MM.1S (cell line): ENCODE results near the gene CPN2.

Source experiments
- DNase-seq: peaks from one replicate; pipeline ENCODE4 v3.0.0-alpha.2; 2015
- H2AFZ ChIP-seq: fragments of 300-600 bp; sonication (generic); 2 replicates; pipeline ENCODE4 v1.6.0; 2016; ENCODE audit warnings: antibody characterized with exemption, low read length
- H3F3A ChIP-seq: fragments of 300-600 bp; sonication (generic); 2 replicates; pipeline ENCODE4 v1.6.1; 2016; ENCODE audit warnings: mild to moderate bottlenecking, antibody characterized with exemption, low read length, moderate library complexity, mixed read lengths; ENCODE audit not compliant: insufficient read depth
- H3K27ac ChIP-seq: fragments of 300-600 bp; sonication (generic); 2 replicates; pipeline ENCODE4 v1.5.1; 2016; ENCODE audit warnings: mild to moderate bottlenecking, low read length
- H3K27me3 ChIP-seq: fragments of 300-600 bp; sonication (generic); replicated peaks from 2 replicates; pipeline ENCODE4 v1.6.0; 2016; ENCODE audit warnings: low read length; ENCODE audit not compliant: insufficient read depth
- H3K36me3 ChIP-seq: fragments of 300-600 bp; sonication (generic); replicated peaks from 2 replicates; pipeline ENCODE4 v1.6.1; 2016; ENCODE audit warnings: mild to moderate bottlenecking, low read length, mixed read lengths; ENCODE audit not compliant: insufficient read depth
- H3K4me1 ChIP-seq: fragments of 300-600 bp; sonication (generic); 2 replicates; pipeline ENCODE4 v1.6.1; 2016; ENCODE audit warnings: low read length, mixed read lengths
- H3K4me2 ChIP-seq: fragments of 300-600 bp; sonication (generic); 2 replicates; pipeline ENCODE4 v1.6.0; 2016; ENCODE audit warnings: low read depth, low read length
- H3K4me3 ChIP-seq: fragments of 300-600 bp; sonication (generic); 2 replicates; pipeline ENCODE4 v1.5.1; 2016; ENCODE audit warnings: low read length, mixed read lengths
- H3K79me2 ChIP-seq: fragments of 300-600 bp; sonication (generic); 2 replicates; pipeline ENCODE4 v1.6.1; 2016; ENCODE audit warnings: mixed run types, low read length, mixed read lengths
- H3K9ac ChIP-seq: fragments of 300-600 bp; sonication (generic); 2 replicates; pipeline ENCODE4 v1.6.1; 2016; ENCODE audit warnings: low read length, mixed read lengths
- H3K9me2 ChIP-seq: fragments of 300-600 bp; sonication (generic); replicated peaks from 2 replicates; pipeline ENCODE4 v1.6.1; 2016; ENCODE audit warnings: mild to moderate bottlenecking, low read length, mixed read lengths; ENCODE audit not compliant: insufficient read depth
- H3K9me3 ChIP-seq: fragments of 300-600 bp; sonication (generic); replicated peaks from 2 replicates; pipeline ENCODE4 v1.6.1; 2016; ENCODE audit warnings: mild to moderate bottlenecking, low read length, mixed read lengths; ENCODE audit not compliant: insufficient read depth
- H4K20me1 ChIP-seq: fragments of 300-600 bp; sonication (generic); 2 replicates; pipeline ENCODE4 v1.6.1; 2016; ENCODE audit warnings: mild to moderate bottlenecking, low read length, moderate library complexity, mixed read lengths; ENCODE audit not compliant: insufficient read depth
- CTCF ChIP-seq: fragments of 300-600 bp; sonication (generic); IDR thresholded peaks from 2 replicates; pipeline ENCODE4 v1.5.1; 2016; ENCODE audit warnings: antibody characterized with exemption, low read length, mixed read lengths
- EZH2 ChIP-seq: fragments of 300-600 bp; sonication (generic); optimal IDR thresholded peaks from 2 replicates; pipeline ENCODE3; 2017; ENCODE audit warnings: low read depth, mild to moderate bottlenecking, antibody characterized with exemption, low read length, mixed read lengths
- EZH2phosphoT487 ChIP-seq: fragments of 300-600 bp; sonication (generic); IDR thresholded peaks from 2 replicates; pipeline ENCODE4 v1.6.1; 2018; ENCODE audit warnings: antibody characterized with exemption, low read length

The CPN2 gene

DNA sequence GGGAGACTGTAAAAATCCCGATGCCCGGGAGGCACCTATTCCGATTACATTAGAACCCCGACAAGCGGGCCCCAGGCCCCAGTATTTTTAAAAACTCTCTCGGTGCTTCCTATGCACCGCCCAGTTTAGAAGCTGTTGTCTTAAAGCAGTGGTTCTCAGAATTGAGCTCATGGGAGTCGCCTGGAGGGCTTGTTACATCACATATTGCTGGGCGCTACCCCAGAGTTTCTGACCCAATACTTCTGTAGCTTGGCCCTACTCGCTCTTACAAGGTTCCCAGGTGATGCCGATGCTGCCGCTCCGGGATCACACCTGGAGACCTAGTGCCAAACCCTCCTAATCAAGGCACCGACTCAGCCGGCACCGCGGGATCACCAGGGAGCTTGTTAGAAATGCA lies 35.2 kb downstream of the CPN2 start:
- H3K9me3 ChIP-seq, result no peaks in the 10 kb centered on the region
- H3F3A ChIP-seq, result no peaks in the 10 kb centered on the region
- H3K27ac ChIP-seq, result no peak overlapping the region
- H3K36me3 ChIP-seq, result no peaks in the 10 kb centered on the region
- no peaks in the 10 kb centered on the region for H3K79me2 ChIP-seq
- peak overlapping the region; percentile 86 for H2AFZ ChIP-seq
- peaks cover 6% of the 10 kb centered on the region for H3K4me1 ChIP-seq
- no peak for DNase-seq
- peak overlapping the region; percentile 82 for H3K4me2 ChIP-seq
- H3K4me3 ChIP-seq, result peak overlapping the region; percentile 66
- no peaks in the 10 kb centered on the region for H3K9me2 ChIP-seq
- H3K9ac ChIP-seq, result peak overlapping the region; percentile 63; the same call in 1 of the 2 replicates
- TF ChIP-seq CTCF, result no peak
- no peak for TF ChIP-seq EZH2phosphoT487
- no peak for TF ChIP-seq EZH2
- no peaks in the 10 kb centered on the region for H4K20me1 ChIP-seq
- no peaks in the 10 kb centered on the region for H3K27me3 ChIP-seq

DNA sequence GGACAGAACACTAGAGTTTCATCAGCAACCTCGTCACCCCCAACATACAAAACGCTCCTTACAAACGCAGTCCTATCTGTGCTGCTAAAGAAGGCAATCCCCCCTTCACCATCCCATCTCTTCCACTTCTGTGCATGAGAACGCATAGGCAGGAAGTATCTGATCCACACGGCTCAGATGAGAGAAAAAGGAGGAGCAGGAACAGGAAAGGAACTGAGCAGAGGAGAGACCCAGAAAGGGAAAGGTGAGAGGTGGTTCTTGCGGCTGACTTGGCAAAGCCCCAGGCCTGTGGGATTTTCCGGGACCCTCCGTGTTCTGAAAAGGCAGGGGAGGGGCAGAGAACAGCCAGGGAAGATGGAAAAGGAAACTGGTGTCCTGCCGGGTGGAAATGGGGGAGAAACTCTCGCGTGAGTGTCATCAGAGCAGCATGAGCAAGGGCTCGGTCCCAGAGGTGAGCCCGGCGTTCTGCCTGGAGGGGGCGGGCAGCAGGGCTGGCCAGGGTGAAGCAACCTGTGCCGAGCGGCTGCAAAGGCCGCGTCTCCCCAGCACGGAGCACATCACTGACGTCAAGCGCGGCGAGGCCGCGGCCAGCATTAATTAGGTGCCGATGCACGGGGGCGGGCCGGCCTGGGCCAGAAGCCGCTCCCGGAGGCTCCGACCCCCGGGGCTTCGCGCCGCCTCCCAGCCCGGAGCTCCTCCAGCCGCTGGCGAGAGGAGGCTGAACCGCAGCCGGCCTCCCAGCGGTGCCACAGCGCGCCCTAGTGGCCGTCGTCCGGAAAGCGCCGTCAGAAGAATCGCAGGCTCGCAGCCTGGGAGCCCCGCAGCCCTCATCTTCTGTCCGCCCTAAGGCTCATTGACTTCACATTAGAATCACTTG lies 35.8 kb downstream of the CPN2 start:
- H3K79me2 ChIP-seq, result no peaks in the 10 kb centered on the region
- H2AFZ ChIP-seq, result peak overlapping the region; percentile 86
- peaks cover 6% of the 10 kb centered on the region for H3K4me1 ChIP-seq
- H3K9me3 ChIP-seq, result no peaks in the 10 kb centered on the region
- H3K4me3 ChIP-seq, result peak overlapping the region; percentile 66
- no peaks in the 10 kb centered on the region for H3K36me3 ChIP-seq
- H4K20me1 ChIP-seq, result no peaks in the 10 kb centered on the region
- peak; percentile 92 for DNase-seq
- H3F3A ChIP-seq, result no peaks in the 10 kb centered on the region
- H3K4me2 ChIP-seq, result peak overlapping the region; percentile 82
- H3K9me2 ChIP-seq, result no peaks in the 10 kb centered on the region
- TF ChIP-seq EZH2phosphoT487 (no peak), CTCF (peak; percentile 96)
- H3K27me3 ChIP-seq, result no peaks in the 10 kb centered on the region
- peak overlapping the region; percentile 63 for H3K9ac ChIP-seq
- H3K27ac ChIP-seq, result peak overlapping the region; percentile 42; the same call in 1 of the 2 replicates

DNA sequence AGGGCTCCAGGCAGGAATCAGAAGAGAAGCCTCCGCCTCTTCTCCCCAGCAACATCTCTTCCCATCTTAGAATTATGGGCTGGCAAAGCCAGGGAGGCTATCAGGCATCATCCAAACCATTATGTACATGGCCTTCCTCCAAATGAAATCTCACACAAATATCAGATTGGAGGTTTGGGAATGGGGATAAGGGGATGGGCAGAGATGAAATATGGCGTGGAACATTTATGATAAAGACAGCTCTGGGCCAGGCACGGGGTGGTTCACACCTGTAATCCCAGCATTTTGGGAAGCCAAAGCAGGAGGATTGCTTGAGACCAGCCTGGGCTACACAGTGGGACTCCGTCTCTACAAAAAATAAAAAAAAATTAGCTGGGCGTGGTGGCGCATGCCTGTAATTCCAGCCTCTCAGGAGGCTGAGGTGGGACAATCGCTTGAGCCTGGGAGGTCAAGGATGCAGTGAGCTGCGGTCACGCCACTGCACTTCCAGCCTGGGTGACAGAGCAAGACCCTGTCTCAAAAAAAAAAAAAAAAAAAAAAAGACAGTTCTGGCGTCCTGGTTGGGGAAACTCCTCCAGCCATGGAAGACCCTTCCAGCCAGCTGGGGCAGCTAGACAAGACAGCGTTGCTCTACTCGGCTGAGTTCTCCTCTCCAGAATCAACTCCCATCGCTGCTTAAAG lies 36.6 kb downstream of the CPN2 start:
- H3K79me2 ChIP-seq, result no peaks in the 10 kb centered on the region
- H3K9me2 ChIP-seq, result no peaks in the 10 kb centered on the region
- no peaks in the 10 kb centered on the region for H3K36me3 ChIP-seq
- peak overlapping the region; percentile 86; the same call in 1 of the 2 replicates for H2AFZ ChIP-seq
- no peaks in the 10 kb centered on the region for H4K20me1 ChIP-seq
- no peaks in the 10 kb centered on the region for H3K9me3 ChIP-seq
- no peaks in the 10 kb centered on the region for H3K27me3 ChIP-seq
- DNase-seq, result no peak
- no peak for TF ChIP-seq CTCF
- no peak for TF ChIP-seq EZH2phosphoT487
- TF ChIP-seq EZH2, result no peak
- H3F3A ChIP-seq, result no peaks in the 10 kb centered on the region
- H3K4me2 ChIP-seq, result peak overlapping the region; percentile 82
- no peak overlapping the region for H3K9ac ChIP-seq
- peaks cover 6% of the 10 kb centered on the region for H3K4me1 ChIP-seq
- no peak overlapping the region for H3K27ac ChIP-seq
- no peak overlapping the region for H3K4me3 ChIP-seq
